Liver (tissue), 9 donors: ENCODE results near the gene TRMT44. TPM values are rescaled to one million over a fixed set of nuclear protein-coding genes. Genes with fewer than 3 reads are reported as not detected.

Source experiments
- DNase-seq: peaks from one replicate; pipeline ENCODE4 v3.0.0-alpha.2; 2017; ENCODE audit warnings: low spot score
- H3K27ac ChIP-seq, 2 donors: one replicate each; pipeline ENCODE4 v1.7.0; 2013; ENCODE audit warnings: inconsistent platforms in 2 of 2, low read length in 2 of 2, control low read depth in 1 of 2, low read depth in 1 of 2, mild to moderate bottlenecking in 1 of 2
- H3K27me3 ChIP-seq, 4 donors: one replicate each; pipeline versions ENCODE4 v1.6.1 to v1.7.0; 2013; ENCODE audit warnings: low read length in 3 of 4, inconsistent platforms in 1 of 4, mild to moderate bottlenecking in 1 of 4, moderate library complexity in 1 of 4; ENCODE audit not compliant: control insufficient read depth in 4 of 4, insufficient read depth in 4 of 4
- H3K36me3 ChIP-seq, 4 donors: one replicate each; pipeline versions ENCODE4 v1.6.1 to v1.7.0; 2013; ENCODE audit warnings: low read length in 3 of 4, mild to moderate bottlenecking in 3 of 4, low read depth in 1 of 4, moderate library complexity in 1 of 4; ENCODE audit not compliant: control insufficient read depth in 4 of 4, insufficient read depth in 3 of 4
- H3K4me1 ChIP-seq, 4 donors: one replicate each; pipeline versions ENCODE4 v1.6.1 to v1.7.0; 2013; ENCODE audit warnings: low read length in 3 of 4, mild to moderate bottlenecking in 3 of 4, moderate library complexity in 1 of 4; ENCODE audit not compliant: control insufficient read depth in 4 of 4, insufficient read depth in 4 of 4
- H3K4me3 ChIP-seq, 3 donors: one replicate each; pipeline versions ENCODE4 v1.6.1 to v1.7.0; 2013; ENCODE audit warnings: low read length in 3 of 3, control low read depth in 1 of 3, low read depth in 1 of 3, mild to moderate bottlenecking in 1 of 3
- H3K9ac ChIP-seq, 2 donors: one replicate each; pipeline ENCODE4 v1.7.0; 2013; ENCODE audit warnings: low read length in 2 of 2, mild to moderate bottlenecking in 2 of 2, moderate library complexity in 2 of 2, control low read depth in 1 of 2, low read depth in 1 of 2
- H3K9me3 ChIP-seq, 4 donors: one replicate each; pipeline versions ENCODE4 v1.6.1 to v1.7.0; 2013; ENCODE audit warnings: low read length in 3 of 4; ENCODE audit not compliant: control insufficient read depth in 4 of 4
- ATF3 ChIP-seq: IDR thresholded peaks from 2 replicates; pipeline ENCODE4 v1.6.1; 2016; ENCODE audit warnings: antibody characterized with exemption
- CTCF ChIP-seq: fragments of 150-350 bp; IDR thresholded peaks from 2 replicates; pipeline ENCODE4 v1.5.1; 2017; ENCODE audit warnings: improper control_type of control experiment, low read depth, low read length; ENCODE audit not compliant: missing input control
- EGR1 ChIP-seq, 2 donors: IDR thresholded peaks; 2 replicates each; pipeline ENCODE4 v1.6.1; 2016 to 2018; ENCODE audit warnings: antibody characterized with exemption in 2 of 2, low read depth in 2 of 2
- FOXA1 ChIP-seq: IDR thresholded peaks from 2 replicates; pipeline ENCODE4 v1.6.1; 2016; ENCODE audit warnings: antibody characterized with exemption
- FOXA2 ChIP-seq: IDR thresholded peaks from 2 replicates; pipeline ENCODE4 v1.6.1; 2016; ENCODE audit warnings: antibody characterized with exemption
- GABPA ChIP-seq, 2 donors: IDR thresholded peaks in 1 of 2; conservative IDR thresholded peaks in 1 of 2; 2 replicates each; pipeline ENCODE4 v1.6.1; 2016; ENCODE audit warnings: antibody characterized with exemption in 2 of 2, mild to moderate bottlenecking in 1 of 2, moderate library complexity in 1 of 2
- HNF4A ChIP-seq, 2 donors: conservative IDR thresholded peaks; 2 replicates each; pipeline ENCODE4 v1.6.1; 2016; ENCODE audit warnings: antibody characterized with exemption in 2 of 2, mild to moderate bottlenecking in 2 of 2
- JUND ChIP-seq, 2 donors: IDR thresholded peaks; 2 replicates each; pipeline ENCODE4 v1.6.1; 2016; ENCODE audit warnings: antibody characterized with exemption in 2 of 2
- NR2F2 ChIP-seq: IDR thresholded peaks from 2 replicates; pipeline ENCODE4 v1.6.1; 2016; ENCODE audit warnings: antibody characterized with exemption
- RAD21 ChIP-seq, 2 donors: IDR thresholded peaks; 2 replicates each; pipeline ENCODE4 v1.6.1; 2016; ENCODE audit warnings: antibody characterized with exemption in 2 of 2, mild to moderate bottlenecking in 2 of 2
- RXRA ChIP-seq, 2 donors: IDR thresholded peaks; 2 replicates each; pipeline ENCODE4 v1.6.1; 2017 to 2018; ENCODE audit warnings: antibody characterized with exemption in 2 of 2, mild to moderate bottlenecking in 1 of 2
- SP1 ChIP-seq: IDR thresholded peaks from 2 replicates; pipeline ENCODE4 v1.6.1; 2018; ENCODE audit warnings: antibody characterized with exemption, mild to moderate bottlenecking
- TAF1 ChIP-seq: conservative IDR thresholded peaks from 2 replicates; pipeline ENCODE4 v1.6.1; 2016; ENCODE audit warnings: antibody characterized with exemption, mild to moderate bottlenecking
- YY1 ChIP-seq: IDR thresholded peaks from 2 replicates; pipeline ENCODE4 v1.6.1; 2016; ENCODE audit warnings: antibody characterized with exemption, mild to moderate bottlenecking
- whole genome bisulfite sequencing: extraction: QIAGEN DNeasy Blood & Tissue Kit; methylation state at CpG from one replicate; pipeline ENCODE4 v1.1.7; 2013; 5-methylcytosine and 5-hydroxymethylcytosine counted together
- polyA plus RNA-seq, 2 donors: library from polyadenylated mRNA; stranded (reverse) in 1 of 2; unstranded in 1 of 2; fragments of 200-250 nt in 1 of 2; fragments of >200 nt in 1 of 2; fragmentation: Nextera tagmentation in 1 of 2; extraction: Ambion mirVana in 1 of 2; gene quantifications; one replicate each; pipeline versions ENCODE4 v1.2.1 to v1.2.3, GENCODE V29; 2013 to 2015
- total RNA-seq, 2 donors: library from RNA; depleted of rRNA; stranded (reverse); fragments of >200 nt; gene quantifications; one replicate each; pipeline ENCODE4 v1.2.3, GENCODE V29; 2014
- TF ChIP-seq, protein P1 (sequence below): IDR thresholded peaks from 2 replicates; pipeline ENCODE4 v1.6.1; 2016; ENCODE audit warnings: antibody characterized with exemption
- donor health status: healthy.
- donor health status: healthy.
- donor health status: healthy.
- donor health status: healthy.
- donor health status: healthy.

Gene TRMT44
- total and polyA plus RNA-seq, 4 donors = 3.0 to 16.0 (median 5.7) TPM

DNA sequence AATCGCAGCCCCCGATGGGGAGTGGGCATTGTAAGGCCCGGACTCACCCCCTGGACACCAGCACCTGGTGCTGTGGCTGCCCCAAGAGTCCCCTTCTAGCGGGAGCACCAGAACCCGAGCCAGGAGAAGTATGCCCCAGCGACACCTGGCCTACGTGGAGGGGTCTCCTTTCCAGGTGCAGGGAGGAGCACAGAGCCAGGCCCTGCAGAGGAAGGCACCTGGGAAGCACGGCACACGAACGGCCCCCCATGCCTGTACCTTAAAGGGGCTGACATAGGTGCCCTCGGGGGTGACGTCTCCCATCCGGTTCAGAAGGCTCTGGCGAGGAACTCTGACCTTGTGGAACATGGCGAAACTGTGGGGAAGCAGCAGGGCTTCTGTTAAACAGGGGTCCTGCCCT, 41.3 kb upstream of the TRMT44 start:
- H3K4me1 ChIP-seq = no peaks in the 10 kb centered on the region
- H3K4me3 ChIP-seq = no peak overlapping the region
- no peaks in the 10 kb centered on the region for H3K9me3 ChIP-seq
- no peak overlapping the region for H3K27ac ChIP-seq
- no peak for TF ChIP-seq RAD21 (IDR thresholded peaks at IDR 0.05)
- TF ChIP-seq, protein P1, sequence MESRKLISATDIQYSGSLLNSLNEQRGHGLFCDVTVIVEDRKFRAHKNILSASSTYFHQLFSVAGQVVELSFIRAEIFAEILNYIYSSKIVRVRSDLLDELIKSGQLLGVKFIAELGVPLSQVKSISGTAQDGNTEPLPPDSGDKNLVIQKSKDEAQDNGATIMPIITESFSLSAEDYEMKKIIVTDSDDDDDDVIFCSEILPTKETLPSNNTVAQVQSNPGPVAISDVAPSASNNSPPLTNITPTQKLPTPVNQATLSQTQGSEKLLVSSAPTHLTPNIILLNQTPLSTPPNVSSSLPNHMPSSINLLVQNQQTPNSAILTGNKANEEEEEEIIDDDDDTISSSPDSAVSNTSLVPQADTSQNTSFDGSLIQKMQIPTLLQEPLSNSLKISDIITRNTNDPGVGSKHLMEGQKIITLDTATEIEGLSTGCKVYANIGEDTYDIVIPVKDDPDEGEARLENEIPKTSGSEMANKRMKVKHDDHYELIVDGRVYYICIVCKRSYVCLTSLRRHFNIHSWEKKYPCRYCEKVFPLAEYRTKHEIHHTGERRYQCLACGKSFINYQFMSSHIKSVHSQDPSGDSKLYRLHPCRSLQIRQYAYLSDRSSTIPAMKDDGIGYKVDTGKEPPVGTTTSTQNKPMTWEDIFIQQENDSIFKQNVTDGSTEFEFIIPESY = no peak
- no peak for TF ChIP-seq YY1
- no peak for TF ChIP-seq JUND (IDR thresholded peaks at IDR 0.05)
- no peak for TF ChIP-seq CTCF
- peaks cover 0 to 27% (median 13%) of the 10 kb centered on the region in 4 donors for H3K36me3 ChIP-seq
- 89% methylated on average over 15 of the region's 15 CpGs for WGBS
- no peak overlapping the region for H3K9ac ChIP-seq
- H3K27me3 ChIP-seq = no peaks in the 10 kb centered on the region
- DNase-seq = no peak

DNA sequence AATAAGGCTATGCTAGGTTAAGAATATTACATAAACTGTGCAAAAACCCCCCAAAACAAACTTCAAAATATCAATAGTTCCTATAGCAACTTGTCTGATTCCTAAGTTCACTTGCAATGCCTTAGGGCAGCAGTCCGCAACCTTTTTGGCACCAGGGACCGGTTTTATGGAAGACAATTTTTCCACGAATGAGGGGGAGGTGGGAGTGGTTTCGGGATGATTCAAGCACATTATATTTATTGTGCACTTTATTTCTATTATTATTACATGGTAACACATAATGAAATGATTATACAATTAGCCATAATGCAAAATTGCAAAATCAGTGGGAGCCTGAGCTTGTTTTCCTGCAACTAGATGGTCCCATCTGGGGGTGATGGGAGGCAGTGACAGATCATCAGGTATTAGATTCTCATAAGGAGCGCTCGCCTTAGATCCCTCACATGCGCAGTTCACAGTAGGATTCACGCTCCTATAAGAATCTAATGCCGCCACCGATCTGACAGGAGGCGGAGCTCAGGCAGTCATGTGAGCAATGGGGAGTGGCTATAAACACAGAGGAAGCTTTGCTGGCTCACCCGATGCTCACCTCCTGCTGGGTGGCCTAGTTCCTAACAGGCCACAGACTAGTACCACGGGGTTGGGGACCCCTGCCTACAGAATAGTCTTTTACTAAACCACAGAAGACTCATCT, 39.8 kb upstream of the TRMT44 start:
- Histone ChIP-seq H3K4me1 (no peaks in the 10 kb centered on the region), H3K36me3 (peaks cover 2 to 29% (median 11%) of the 10 kb centered on the region in 4 donors), H3K27me3 (no peaks in the 10 kb centered on the region), H3K4me3 (no peak overlapping the region), H3K27ac (no peak overlapping the region), H3K9ac (no peak overlapping the region), H3K9me3 (no peaks in the 10 kb centered on the region)
- TF ChIP-seq HNF4A (conservative IDR thresholded peaks at IDR 0.05) = no peak
- no peak for TF ChIP-seq RXRA (IDR thresholded peaks at IDR 0.05)
- no peak for TF ChIP-seq ATF3
- TF ChIP-seq GABPA (IDR thresholded peaks at IDR 0.05 in 1 of 2, conservative IDR thresholded peaks at IDR 0.05 in 1 of 2) = no peak
- TF ChIP-seq YY1 = no peak
- no peak for TF ChIP-seq SP1
- no peak for TF ChIP-seq NR2F2
- TF ChIP-seq RAD21 (IDR thresholded peaks at IDR 0.05) = no peak
- TF ChIP-seq JUND (IDR thresholded peaks at IDR 0.05) = no peak
- TF ChIP-seq, protein P1 = no peak
- TF ChIP-seq EGR1 (IDR thresholded peaks at IDR 0.05; ENCODE audit: low read depth in 2 of 2) = no peak
- no peak for TF ChIP-seq TAF1
- TF ChIP-seq FOXA1 = no peak
- no peak for TF ChIP-seq FOXA2
- WGBS = 96% methylated on average over 13 of the region's 13 CpGs
- DNase-seq = no peak
